HUDEP-2 (cell line): ENCODE measurements around the gene ZNF177.

ENCODE experiments used
- DNase-seq, 76 experiments: peaks; one replicate each; lab custom pipeline; 2025; ENCODE audit not compliant: unreplicated experiment in 76 of 76; lab: John Stamatoyannopoulos, UW

The ZNF177 gene

DNA sequence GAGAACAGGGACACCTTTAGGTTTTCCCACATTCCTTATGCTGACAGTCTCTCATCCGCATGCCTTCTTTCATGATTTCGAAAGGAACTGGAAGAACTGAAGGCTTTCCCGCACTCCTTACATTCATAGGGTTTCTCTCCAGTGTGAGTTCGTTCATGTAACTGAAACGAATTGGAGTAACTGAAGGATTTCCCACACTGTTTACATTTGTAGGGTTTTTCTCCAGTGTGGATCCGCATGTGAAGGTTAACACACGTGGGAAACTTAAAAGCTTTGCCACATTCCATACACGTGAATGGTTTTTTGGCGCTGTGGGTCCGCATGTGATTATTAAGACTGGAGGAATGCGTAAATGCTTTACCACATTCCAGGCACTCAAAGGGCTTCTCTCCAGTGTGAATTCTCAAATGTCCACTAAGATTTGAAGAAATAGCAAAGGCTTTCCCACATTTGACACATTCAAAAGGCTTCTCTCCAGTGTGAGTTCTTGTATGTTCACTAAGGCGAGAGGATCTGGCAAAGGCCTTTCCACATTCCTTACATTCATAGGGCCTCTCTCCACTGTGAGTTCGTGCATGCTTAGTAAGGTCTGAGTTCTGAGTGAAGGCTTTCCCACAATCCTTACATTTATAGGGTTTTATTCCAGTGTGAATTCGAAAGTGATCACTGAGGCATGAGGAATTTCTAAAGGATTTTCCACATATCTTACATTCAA, 50.6 kb downstream of the ZNF177 start:
- no peak for DNase-seq

DNA sequence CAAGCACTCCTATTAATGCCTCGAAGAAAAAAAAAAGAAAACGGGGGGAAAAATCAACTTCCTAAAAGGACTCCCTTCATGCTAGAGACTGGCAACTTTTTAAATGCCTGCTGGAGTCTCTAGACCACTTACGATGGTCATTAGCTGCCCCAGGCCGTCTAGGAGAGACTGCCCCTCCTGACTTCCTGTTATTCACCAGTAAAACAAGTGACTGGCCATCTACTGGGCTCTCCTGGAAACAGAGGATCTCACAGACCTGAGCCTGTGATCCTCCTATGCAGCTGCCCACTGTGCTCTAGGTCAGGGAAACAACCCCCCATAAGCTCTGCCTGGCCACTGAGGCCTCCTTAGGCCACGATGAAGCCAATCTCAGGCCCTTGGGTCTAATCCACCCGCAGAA, 65.1 kb downstream of the ZNF177 start:
- DNase-seq, result no peak

DNA sequence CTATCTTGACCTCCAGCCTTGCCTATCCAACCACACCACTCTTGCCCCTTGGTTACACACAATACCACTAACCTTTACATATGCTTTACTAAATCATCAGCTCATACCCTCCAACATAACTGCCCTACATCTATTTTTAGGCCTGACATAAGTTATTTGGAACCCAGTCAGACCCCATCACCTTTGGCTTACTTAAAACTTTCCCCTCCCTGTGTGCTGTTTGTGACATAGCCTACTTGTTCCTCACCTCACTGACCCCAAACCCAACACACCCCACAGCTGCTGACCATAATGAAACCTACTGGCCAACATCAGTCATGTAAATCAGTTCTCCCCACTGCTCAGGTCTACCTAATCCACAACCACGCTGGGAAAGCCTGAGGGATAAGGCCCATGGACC, 67.6 kb downstream of the ZNF177 start:
- DNase-seq, result no peak

DNA sequence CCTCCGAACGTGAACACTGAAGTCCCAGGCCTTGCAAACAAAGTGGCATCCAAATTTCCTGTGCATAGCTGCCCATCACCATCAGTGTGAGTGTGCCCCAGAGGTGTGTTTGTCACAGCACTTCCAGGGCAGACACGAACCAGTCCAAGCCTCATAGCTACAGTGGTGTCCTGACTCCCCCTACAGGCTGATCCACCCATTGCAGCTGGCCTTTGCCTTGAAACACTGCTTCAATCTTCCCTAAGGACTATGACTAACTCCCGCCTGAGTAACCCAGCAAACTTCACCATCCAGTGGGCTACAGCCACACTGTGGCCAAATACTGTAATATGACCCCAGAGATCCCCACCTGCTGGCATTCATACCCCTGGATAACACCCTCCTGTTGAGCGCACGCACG, 68.7 kb downstream of the ZNF177 start:
- peak in 50 of 76 experiments; percentile 3 to 61 (median 25) for DNase-seq
